MG63 (cell line): ENCODE measurements around the gene PRKCI. TPM values are rescaled to one million over a fixed set of nuclear protein-coding genes. Genes with fewer than 3 reads are reported as not detected.

ENCODE experiments used
- DNase-seq: peaks from one replicate; pipeline ENCODE4 v3.0.0-alpha.2; 2020
- H3K27me3 ChIP-seq: fragments of 250-450 bp; sonication (Bioruptor Pico); 2 replicates; pipeline ENCODE4 v1.5.1; 2020; ENCODE audit warnings: mild to moderate bottlenecking, moderate library complexity
- H3K36me3 ChIP-seq: fragments of 250-450 bp; sonication (Bioruptor Pico); 2 replicates; pipeline ENCODE4 v1.5.1; 2020; ENCODE audit warnings: mild to moderate bottlenecking, moderate library complexity
- H3K4me3 ChIP-seq: fragments of 250-450 bp; sonication (Bioruptor Pico); 2 replicates; pipeline ENCODE4 v1.5.1; 2020; ENCODE audit warnings: mild to moderate bottlenecking, moderate library complexity
- H3K9me3 ChIP-seq: fragments of 250-450 bp; sonication (Bioruptor Pico); 2 replicates; pipeline ENCODE4 v1.5.1; 2020; ENCODE audit warnings: mild to moderate bottlenecking, moderate library complexity
- total RNA-seq: library from RNA; depleted of rRNA; stranded (reverse); fragments of >200 nt; shearing (Covaris generic); gene quantifications from 2 replicates; pipeline ENCODE4 v1.2.3, GENCODE V29; 2014; ENCODE audit warnings: low replicate concordance

Gene PRKCI
- total RNA-seq, 1 experiment from 2014 or later = 34.6 TPM

DNA sequence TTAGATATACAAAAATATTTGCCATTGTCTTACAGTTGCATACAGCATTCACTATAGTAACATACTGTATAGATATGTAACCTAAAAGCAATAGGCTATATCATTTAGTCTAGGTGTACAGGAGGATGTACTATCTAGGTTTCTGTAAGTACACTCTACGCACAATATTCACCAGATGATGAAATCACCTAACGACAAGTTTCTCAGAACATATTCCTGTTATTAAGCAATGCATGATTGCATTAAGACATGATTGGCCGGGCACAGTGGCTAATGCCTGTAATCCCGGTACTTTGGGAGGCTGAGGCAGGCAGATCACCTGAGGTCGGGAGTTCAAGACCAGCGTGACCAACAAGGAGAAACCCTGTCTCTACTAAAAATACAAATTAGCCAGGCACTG is 14.5 kb upstream of the PRKCI start:
- H3K27me3 ChIP-seq = no peaks in the 10 kb centered on the region; the same call in 1 of the 2 replicates
- H3K4me3 ChIP-seq = no peak overlapping the region
- H3K9me3 ChIP-seq = peaks cover 4% of the 10 kb centered on the region
- no peaks in the 10 kb centered on the region for H3K36me3 ChIP-seq
- no peak for DNase-seq

GRCh38 chr3:170211668-170212067 is 10.6 kb upstream of the PRKCI start:
- Histone ChIP-seq H3K36me3 (no peaks in the 10 kb centered on the region), H3K27me3 (no peaks in the 10 kb centered on the region), H3K4me3 (no peak overlapping the region), H3K9me3 (peaks cover 4% of the 10 kb centered on the region)
- DNase-seq = no peak

GRCh38 chr3:170219850-170220249 is 2.4 kb upstream of the PRKCI start:
- H3K4me3 ChIP-seq = no peak overlapping the region
- DNase-seq = no peak
- H3K36me3 ChIP-seq = no peaks in the 10 kb centered on the region
- no peaks in the 10 kb centered on the region for H3K27me3 ChIP-seq
- H3K9me3 ChIP-seq = no peaks in the 10 kb centered on the region

GRCh38 chr3:170220871-170221270 is 1.4 kb upstream of the PRKCI start:
- DNase-seq = peak; percentile 9
- Histone ChIP-seq H3K9me3 (no peaks in the 10 kb centered on the region), H3K4me3 (no peak overlapping the region), H3K27me3 (no peaks in the 10 kb centered on the region), H3K36me3 (no peaks in the 10 kb centered on the region)

DNA sequence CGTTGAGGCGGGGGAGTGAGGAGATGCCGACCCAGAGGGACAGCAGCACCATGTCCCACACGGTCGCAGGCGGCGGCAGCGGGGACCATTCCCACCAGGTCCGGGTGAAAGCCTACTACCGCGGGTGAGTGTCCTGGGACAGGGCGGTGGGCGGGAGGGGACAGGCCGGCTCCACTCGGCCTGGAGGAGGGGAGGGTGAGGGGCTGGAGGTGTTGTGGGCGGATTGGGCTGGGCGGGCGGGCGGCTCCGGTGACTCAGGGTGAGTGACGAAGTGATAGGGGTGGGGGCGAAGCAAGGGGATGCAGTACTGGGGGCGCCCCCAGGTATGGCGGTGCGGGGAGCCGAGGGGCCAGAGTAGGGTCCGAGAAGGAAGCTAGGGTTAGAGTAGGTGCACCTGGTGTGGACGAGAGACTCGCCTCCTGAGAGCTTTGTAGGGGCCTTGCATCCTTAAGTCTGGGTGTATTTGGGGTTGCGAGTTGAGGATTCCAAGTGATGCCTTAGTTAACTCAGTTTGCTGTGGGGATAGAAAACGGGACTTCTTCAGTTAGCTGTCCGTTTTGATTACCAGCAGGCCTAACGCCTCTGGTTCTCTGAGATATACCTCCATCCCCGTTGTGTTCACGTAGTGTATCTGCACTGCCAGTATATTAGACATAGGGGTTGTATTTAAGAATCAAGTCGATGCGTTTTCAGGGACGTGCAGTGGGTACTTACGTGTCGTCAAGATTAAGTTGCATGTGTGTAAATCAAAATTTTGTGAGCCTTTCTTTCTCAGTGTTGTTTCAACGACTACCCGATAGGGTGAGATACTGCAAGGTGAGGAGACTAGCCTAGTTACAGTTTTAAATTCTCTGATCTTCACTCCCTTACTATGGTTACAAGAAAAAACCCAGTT is 670 bp downstream of the PRKCI start:
- peak; percentile 68 for DNase-seq
- no peaks in the 10 kb centered on the region; the same call in 1 of the 2 replicates for H3K36me3 ChIP-seq
- no peaks in the 10 kb centered on the region for H3K9me3 ChIP-seq
- no peaks in the 10 kb centered on the region for H3K27me3 ChIP-seq
- peak overlapping the region; percentile 79 for H3K4me3 ChIP-seq

DNA sequence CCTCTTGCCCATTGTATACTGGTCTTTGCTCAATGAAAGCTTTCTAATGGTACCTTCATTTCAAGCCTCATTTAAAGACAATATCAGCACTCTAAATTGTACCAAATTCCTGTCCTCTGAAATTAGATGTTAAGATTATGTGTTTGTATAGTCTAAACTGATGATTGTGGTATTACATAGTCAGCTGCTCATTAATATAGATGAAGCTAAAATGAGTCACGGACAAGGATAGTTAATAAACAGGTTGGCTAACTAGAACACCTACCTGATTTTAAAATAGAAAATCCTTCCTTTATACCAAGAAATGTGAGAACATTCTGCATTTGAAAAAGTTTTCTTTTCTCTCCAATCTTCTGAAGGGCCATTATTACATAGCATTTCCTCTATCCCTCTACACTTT is 2.9 kb downstream of the PRKCI start:
- no peaks in the 10 kb centered on the region for H3K27me3 ChIP-seq
- no peak for DNase-seq
- H3K36me3 ChIP-seq = no peaks in the 10 kb centered on the region; the same call in 1 of the 2 replicates
- no peaks in the 10 kb centered on the region for H3K9me3 ChIP-seq
- no peak overlapping the region for H3K4me3 ChIP-seq

DNA sequence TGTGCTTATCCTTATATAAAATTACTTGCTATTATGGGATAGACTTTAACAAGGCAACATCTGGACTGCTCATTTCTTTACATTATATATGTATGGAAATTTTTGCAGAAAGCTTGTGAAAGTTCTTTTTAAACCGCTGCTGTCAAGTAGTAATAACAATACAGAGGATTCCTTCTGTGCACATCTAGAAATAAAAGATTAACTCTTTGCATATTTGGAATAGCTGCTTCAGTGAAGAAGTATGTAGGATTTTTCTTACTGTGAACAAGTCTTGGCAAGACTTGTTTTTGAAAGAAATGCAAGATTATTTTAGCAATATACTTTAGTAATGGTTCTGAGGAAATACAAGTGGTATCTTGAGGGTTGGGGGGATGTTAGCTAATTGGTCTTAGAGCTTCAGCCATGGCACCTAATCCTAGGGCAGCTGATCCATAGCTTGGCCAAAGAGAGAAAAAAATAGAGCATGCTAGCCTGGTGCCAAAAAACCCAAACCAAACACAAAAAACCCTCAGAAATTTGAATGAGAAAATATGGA is 4.3 kb downstream of the PRKCI start:
- no peak for DNase-seq
- no peaks in the 10 kb centered on the region; the same call in 1 of the 2 replicates for H3K36me3 ChIP-seq
- H3K4me3 ChIP-seq = no peak overlapping the region
- no peaks in the 10 kb centered on the region for H3K9me3 ChIP-seq
- no peaks in the 10 kb centered on the region for H3K27me3 ChIP-seq

- no peaks in the 10 kb centered on the region for H3K27me3 ChIP-seq
- H3K4me3 ChIP-seq = no peak overlapping the region
- no peaks in the 10 kb centered on the region; the same call in 1 of the 2 replicates for H3K36me3 ChIP-seq
- no peak for DNase-seq
- H3K9me3 ChIP-seq = no peaks in the 10 kb centered on the region
Measured at GRCh38 chr3:170228093-170228766, 6.0 kb downstream of the PRKCI start.

- no peak overlapping the region for H3K4me3 ChIP-seq
- peaks cover 16% of the 10 kb centered on the region for H3K36me3 ChIP-seq
- no peak for DNase-seq
- no peaks in the 10 kb centered on the region for H3K27me3 ChIP-seq
- H3K9me3 ChIP-seq = no peaks in the 10 kb centered on the region
Measured at GRCh38 chr3:170232266-170232665, 10.0 kb downstream of the PRKCI start.

DNA sequence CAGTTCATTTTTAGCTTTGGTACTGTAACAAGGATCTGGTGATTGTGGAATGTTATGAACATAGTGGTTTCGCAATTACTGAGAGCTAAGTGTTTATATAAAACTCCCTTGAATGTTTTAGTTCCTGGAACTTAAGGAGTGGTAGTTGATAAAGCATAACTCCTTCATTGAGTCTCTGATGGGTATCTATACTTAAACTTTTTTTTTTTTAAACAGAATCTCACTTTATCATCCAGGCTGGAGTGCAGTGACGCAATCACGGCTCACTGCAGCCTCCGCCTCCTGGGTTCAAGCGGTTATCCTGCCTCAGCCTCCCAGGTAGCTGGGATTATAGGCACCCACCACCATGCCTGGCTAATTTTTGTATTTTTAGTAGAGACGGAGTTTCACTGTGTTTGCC is 11.3 kb downstream of the PRKCI start:
- Histone ChIP-seq H3K9me3 (no peaks in the 10 kb centered on the region), H3K4me3 (no peak overlapping the region), H3K27me3 (no peaks in the 10 kb centered on the region), H3K36me3 (peaks cover 21% of the 10 kb centered on the region)
- DNase-seq = no peak

GRCh38 chr3:170240142-170240541 is 17.9 kb downstream of the PRKCI start:
- Histone ChIP-seq H3K4me3 (no peak overlapping the region), H3K27me3 (no peaks in the 10 kb centered on the region), H3K36me3 (peaks cover 27% of the 10 kb centered on the region), H3K9me3 (no peaks in the 10 kb centered on the region)
- DNase-seq = no peak

DNA sequence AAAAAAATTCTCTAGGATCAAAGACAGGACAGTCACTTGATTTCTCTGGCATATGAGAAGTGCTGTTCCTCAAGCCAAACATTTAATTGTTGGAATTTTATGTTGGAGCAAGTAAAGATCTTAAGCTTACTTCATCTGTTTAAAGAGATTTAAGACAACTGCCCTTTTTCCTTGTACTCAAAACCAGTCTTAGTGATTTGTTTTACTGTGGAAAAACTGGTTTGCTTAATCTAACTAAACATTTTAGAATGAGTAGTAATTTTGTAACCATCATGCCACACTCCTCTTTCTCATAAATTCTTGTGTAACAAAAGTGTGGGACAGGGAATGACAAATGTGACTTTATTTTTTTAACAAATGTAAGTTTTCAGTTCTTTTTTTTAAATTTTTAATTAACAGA is 18.4 kb downstream of the PRKCI start:
- H3K36me3 ChIP-seq = peaks cover 22% of the 10 kb centered on the region
- no peak for DNase-seq
- H3K4me3 ChIP-seq = no peak overlapping the region
- no peaks in the 10 kb centered on the region for H3K27me3 ChIP-seq
- no peaks in the 10 kb centered on the region for H3K9me3 ChIP-seq

GRCh38 chr3:170244576-170244975 is 22.4 kb downstream of the PRKCI start:
- H3K9me3 ChIP-seq = no peaks in the 10 kb centered on the region
- H3K36me3 ChIP-seq = peaks cover 11% of the 10 kb centered on the region
- H3K27me3 ChIP-seq = no peaks in the 10 kb centered on the region
- no peak overlapping the region for H3K4me3 ChIP-seq
- DNase-seq = no peak

- no peak overlapping the region for H3K4me3 ChIP-seq
- no peaks in the 10 kb centered on the region for H3K27me3 ChIP-seq
- no peaks in the 10 kb centered on the region for H3K9me3 ChIP-seq
- H3K36me3 ChIP-seq = peaks cover 10% of the 10 kb centered on the region; the same call in 1 of the 2 replicates
- DNase-seq = no peak
Measured at GRCh38 chr3:170247875-170248274, 25.7 kb downstream of the PRKCI start.

DNA sequence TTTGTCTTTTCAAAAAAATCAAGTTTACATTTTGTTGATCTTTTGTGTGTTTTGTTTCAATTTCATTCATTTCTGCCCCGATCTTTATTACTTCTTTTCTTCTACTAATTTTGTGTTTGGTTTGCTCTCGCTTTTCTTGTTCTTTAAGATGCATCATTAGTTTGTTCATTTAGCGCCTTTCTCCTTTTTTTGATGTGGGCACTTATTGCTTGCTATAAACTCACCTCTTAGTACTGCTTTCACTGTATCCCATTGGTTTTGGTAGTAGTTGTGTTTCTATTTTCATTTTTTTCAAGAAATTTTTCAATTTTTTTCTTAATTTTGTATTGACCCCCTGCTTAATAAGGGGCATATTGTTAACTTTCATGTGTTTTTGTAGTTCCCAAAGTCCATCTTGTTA is 34.4 kb downstream of the PRKCI start:
- no peaks in the 10 kb centered on the region for H3K27me3 ChIP-seq
- peaks cover 19% of the 10 kb centered on the region for H3K36me3 ChIP-seq
- no peak for DNase-seq
- peaks cover 5% of the 10 kb centered on the region for H3K9me3 ChIP-seq
- H3K4me3 ChIP-seq = no peak overlapping the region

GRCh38 chr3:170257145-170257544 is 34.9 kb downstream of the PRKCI start:
- no peak for DNase-seq
- no peaks in the 10 kb centered on the region for H3K27me3 ChIP-seq
- peaks cover 5% of the 10 kb centered on the region for H3K9me3 ChIP-seq
- H3K36me3 ChIP-seq = peaks cover 19% of the 10 kb centered on the region
- H3K4me3 ChIP-seq = no peak overlapping the region

DNA sequence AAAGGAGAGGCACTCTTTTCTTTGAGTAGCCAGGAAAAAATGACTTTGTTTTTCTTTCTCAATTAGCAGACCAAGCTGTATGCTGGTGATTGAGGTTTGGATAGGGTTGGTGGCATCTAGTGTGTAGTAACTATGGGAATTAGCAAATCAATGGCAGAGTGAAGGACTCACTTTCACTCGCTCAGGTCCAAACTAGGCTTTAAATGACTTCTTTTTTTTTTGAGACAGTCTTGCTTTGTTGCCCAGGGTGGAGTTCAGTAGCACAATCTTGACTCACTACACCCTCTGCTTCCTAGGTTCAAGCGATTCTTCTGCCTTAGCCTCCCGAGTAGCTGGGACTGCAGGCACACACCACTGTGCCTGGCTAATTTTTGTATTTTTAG is 35.9 kb downstream of the PRKCI start:
- Histone ChIP-seq H3K36me3 (peaks cover 16% of the 10 kb centered on the region), H3K9me3 (peaks cover 5% of the 10 kb centered on the region), H3K4me3 (no peak overlapping the region), H3K27me3 (no peaks in the 10 kb centered on the region)
- no peak for DNase-seq
